HEK293T (cell line): ENCODE data around the gene SRD5A1.

Experiments used
- CTCF ChIA-PET: fragments of 350-600 bp; formaldehyde crosslinking; extraction: SDS; loops from one replicate; lab custom pipeline; 2021; ENCODE audit warnings: antibody characterized with exemption, inconsistent platforms; lab: Yijun Ruan, JAX
- POLR2A ChIA-PET: fragments of 350-600 bp; formaldehyde crosslinking; extraction: SDS; loops from one replicate; lab custom pipeline; 2020; ENCODE audit warnings: antibody characterized with exemption, inconsistent platforms; lab: Yijun Ruan, JAX
- DNase-seq: peaks from one replicate; pipeline ENCODE4 v3.0.0; 2012; ENCODE audit warnings: mixed read lengths; ENCODE audit errors: extremely low spot score
- ARNT ChIP-seq: fragments of 450-650 bp; IDR thresholded peaks from 2 replicates; pipeline ENCODE4 v1.6.1; 2017; ENCODE audit warnings: mild to moderate bottlenecking
- BHLHE40 ChIP-seq: fragments of 450-650 bp; IDR thresholded peaks from 2 replicates; pipeline ENCODE4 v1.6.1; 2016; ENCODE audit warnings: mild to moderate bottlenecking, moderate library complexity, borderline replicate concordance
- CTBP1 ChIP-seq: fragments of 450-650 bp; IDR thresholded peaks from 2 replicates; pipeline ENCODE4 v1.6.1; 2016; ENCODE audit warnings: borderline replicate concordance
- ELF4 ChIP-seq: fragments of 450-650 bp; IDR thresholded peaks from 2 replicates; pipeline ENCODE4 v1.6.1; 2017; ENCODE audit warnings: antibody characterized with exemption
- FOXA1 ChIP-seq: fragments of 450-650 bp; IDR thresholded peaks from 2 replicates; pipeline ENCODE4 v1.6.1; 2016; ENCODE audit warnings: mild to moderate bottlenecking
- FOXK2 ChIP-seq: fragments of 450-650 bp; IDR thresholded peaks from 2 replicates; pipeline ENCODE4 v1.6.1; 2016; ENCODE audit warnings: mild to moderate bottlenecking
- FOXM1 ChIP-seq: fragments of 450-650 bp; IDR thresholded peaks from 2 replicates; pipeline ENCODE4 v1.6.1; 2017; ENCODE audit warnings: mild to moderate bottlenecking, borderline replicate concordance
- HDGF ChIP-seq: fragments of 450-650 bp; IDR thresholded peaks from 2 replicates; pipeline ENCODE4 v1.6.1; 2017; ENCODE audit warnings: antibody characterized with exemption, borderline replicate concordance
- L3MBTL2 ChIP-seq: fragments of 450-650 bp; conservative IDR thresholded peaks from 2 replicates; pipeline ENCODE4 v1.6.1; 2016; ENCODE audit warnings: mild to moderate bottlenecking
- LEF1 ChIP-seq: fragments of 450-650 bp; IDR thresholded peaks from 2 replicates; pipeline ENCODE4 v1.6.1; 2017; ENCODE audit warnings: mild to moderate bottlenecking, borderline replicate concordance
- NFRKB ChIP-seq: fragments of 450-650 bp; IDR thresholded peaks from 2 replicates; pipeline ENCODE4 v1.6.1; 2016; ENCODE audit warnings: mild to moderate bottlenecking, moderate library complexity
- SP1 ChIP-seq: fragments of 450-650 bp; IDR thresholded peaks from 2 replicates; pipeline ENCODE4 v1.6.1; 2017
- SUZ12 ChIP-seq: fragments of 450-650 bp; IDR thresholded peaks from 2 replicates; pipeline ENCODE4 v1.6.1; 2016; ENCODE audit warnings: mild to moderate bottlenecking
- TARDBP ChIP-seq: fragments of 450-650 bp; IDR thresholded peaks from 2 replicates; pipeline ENCODE4 v1.6.1; 2016
- ZNF384 ChIP-seq: fragments of 450-650 bp; IDR thresholded peaks from 2 replicates; pipeline ENCODE4 v1.6.1; 2016
- TF ChIP-seq, protein P1 (sequence below): fragments of 450-650 bp; IDR thresholded peaks from 2 replicates; pipeline ENCODE4 v1.6.1; 2016

Gene SRD5A1

DNA sequence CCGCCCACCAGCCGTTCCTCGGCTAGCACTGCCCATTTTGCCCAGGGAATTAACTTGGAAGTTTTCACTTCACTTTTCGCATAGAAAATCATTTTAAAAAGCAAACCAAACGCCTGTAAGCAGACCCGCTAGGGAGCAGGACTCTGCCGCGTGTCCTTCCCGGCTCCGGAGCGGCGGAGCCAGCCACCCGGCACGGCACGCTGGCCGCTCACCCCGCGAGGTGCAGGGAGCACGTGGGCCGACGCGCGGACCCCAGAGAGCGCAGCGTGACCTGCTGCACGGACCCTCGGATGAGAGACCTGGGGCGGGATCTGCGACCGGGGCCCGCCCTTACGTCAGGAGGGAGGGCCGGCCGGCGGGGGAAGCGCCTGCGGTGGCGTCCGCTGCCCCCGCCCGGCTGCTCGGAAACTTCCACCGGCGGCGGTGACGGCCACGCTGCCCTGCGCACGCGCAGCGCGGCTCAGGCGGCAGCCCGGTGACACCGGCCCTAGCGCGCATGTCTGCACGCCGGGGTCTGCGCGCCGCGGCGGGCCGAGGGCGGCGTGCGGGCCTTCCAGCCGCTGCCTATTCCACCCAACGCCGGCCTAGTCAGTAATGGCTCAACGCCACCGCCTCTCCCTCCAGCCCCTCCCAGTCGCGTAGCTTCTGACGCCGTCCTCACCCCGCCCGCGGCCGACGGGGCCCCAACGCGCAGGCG, 79.5 kb downstream of the SRD5A1 start:
- POLR2A ChIA-PET = interaction anchor here (0.6 to 1.6 kb wide), 12 partner anchors 9 to 275 kb away, joined by 3 to 6 read pairs (median 3); partner anchors contain the start of gene SRD5A1
- CTCF ChIA-PET = interaction anchor here (0.5 kb wide), 1 partner anchor 1080 kb away, joined by 4 read pairs; no protein-coding TSS in a partner anchor
- peak; percentile 95 for DNase-seq
- TF ChIP-seq FOXM1 (peak; percentile 15; the same call in 1 of the 2 replicates), HDGF (no peak), BHLHE40 (no peak), ARNT (no peak), FOXK2 (no peak), FOXA1 (no peak), ZNF384 (no peak), TARDBP (no peak), L3MBTL2 (peak; percentile 92), ELF4 (no peak), SP1 (no peak), SUZ12 (no peak), CTBP1 (0 out of 2 replicates have a peak, but pooled peaks have one; percentile 26), LEF1 (peak; percentile 47; the same call in 1 of the 2 replicates), NFRKB (no peak)
- TF ChIP-seq, protein P1, sequence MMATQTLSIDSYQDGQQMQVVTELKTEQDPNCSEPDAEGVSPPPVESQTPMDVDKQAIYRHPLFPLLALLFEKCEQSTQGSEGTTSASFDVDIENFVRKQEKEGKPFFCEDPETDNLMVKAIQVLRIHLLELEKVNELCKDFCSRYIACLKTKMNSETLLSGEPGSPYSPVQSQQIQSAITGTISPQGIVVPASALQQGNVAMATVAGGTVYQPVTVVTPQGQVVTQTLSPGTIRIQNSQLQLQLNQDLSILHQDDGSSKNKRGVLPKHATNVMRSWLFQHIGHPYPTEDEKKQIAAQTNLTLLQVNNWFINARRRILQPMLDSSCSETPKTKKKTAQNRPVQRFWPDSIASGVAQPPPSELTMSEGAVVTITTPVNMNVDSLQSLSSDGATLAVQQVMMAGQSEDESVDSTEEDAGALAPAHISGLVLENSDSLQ = no peak

DNA sequence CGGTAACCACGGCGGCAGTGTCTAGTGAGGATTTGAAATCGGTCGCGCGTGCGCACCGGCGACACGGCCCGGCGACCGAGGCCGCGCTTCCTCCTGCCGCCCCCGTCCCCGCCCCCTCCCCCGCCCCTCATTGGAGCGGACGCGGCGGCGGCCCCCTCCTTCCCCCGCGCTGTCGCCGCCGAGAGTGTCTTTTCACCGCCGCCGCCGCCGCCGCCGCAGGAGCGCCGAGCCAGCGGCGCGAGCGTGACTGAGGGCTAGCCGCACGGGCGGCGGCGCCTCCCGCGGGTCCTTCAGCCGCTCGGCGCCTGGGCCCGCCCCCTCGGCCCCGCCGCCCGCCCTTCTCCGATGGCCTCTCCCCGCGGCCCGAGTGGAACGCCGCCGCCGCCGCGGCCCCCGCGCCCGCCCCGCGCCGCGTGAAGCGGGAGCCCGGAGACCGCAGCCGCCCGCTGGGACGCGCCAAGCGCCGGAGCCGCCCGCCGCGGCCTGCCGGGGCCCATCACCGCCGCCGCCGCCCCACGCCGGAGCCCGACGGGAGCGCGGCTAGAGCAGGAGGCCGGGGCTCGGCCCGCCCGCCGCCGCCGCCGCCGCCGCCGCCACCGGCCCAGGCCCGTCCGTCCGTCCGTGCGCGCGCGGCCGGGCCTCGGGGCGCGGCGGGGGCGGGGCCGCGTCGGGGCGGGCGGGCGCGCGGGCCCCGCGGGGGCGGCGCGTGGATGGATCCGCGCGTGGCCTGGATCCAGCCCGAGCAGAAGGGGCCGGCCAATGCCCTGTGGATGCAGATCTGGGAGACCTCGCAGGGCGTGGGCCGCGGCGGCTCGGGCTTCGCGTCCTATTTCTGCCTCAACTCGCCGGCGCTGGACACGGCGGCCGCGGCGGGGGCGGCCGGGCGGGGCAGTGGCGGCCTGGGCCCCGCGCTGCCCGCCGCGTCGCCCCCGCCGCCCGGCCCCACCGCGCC, 80.3 kb downstream of the SRD5A1 start, which contains the start of gene TENT4A:
Gene TENT4A, plus strand, starts transcription at position 159 of the 952 bp plus-strand sequence. Its CDS starts 552 bp downstream, at position 711.
- DNase-seq = no peak
- ChIA-PET CTCF (interaction anchor here (0.5 kb wide), 1 partner anchor 1079 kb away, joined by 4 read pairs; no protein-coding TSS in a partner anchor), POLR2A (interaction anchor here (0.6 to 1.6 kb wide), 10 partner anchors 8 to 275 kb away, joined by 3 to 6 read pairs (median 3); partner anchors contain the start of gene SRD5A1)
- TF ChIP-seq FOXM1 (no peak), NFRKB (no peak), SP1 (no peak)

DNA sequence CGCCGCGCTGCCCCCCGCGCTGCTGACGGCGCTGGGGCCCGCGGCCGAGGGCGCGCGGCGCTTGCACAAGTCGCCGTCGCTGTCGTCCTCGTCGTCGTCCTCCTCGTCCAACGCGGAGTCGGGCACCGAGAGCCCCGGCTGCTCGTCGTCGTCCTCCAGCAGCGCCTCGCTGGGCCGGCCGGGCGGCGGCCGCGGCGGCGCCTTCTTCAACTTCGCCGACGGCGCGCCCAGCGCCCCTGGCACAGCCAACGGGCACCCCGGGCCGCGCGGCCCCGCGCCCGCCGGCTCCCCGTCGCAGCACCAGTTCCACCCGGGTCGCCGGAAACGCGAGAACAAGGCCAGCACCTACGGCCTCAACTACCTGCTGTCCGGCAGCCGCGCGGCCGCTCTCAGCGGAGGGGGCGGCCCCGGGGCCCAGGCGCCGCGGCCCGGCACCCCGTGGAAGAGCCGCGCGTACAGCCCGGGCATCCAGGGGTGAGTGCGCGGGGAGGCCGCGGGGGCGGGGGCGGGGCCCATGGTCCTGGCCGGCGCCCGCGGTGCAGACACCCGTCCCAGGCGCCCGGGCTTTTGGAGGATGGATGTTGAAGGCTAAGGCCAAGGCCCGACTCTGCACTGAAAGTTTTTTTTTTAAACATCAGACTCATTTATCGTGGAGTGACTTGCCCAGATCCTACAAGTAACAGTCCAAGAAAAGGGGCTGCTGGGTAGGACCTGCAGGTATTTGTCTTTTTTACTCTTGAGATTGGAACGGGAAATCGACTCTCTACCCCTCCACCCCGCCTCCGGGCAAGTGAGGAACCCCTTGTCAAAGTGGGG, 81.2 kb downstream of the SRD5A1 start:
- DNase-seq = peak; percentile 20
- POLR2A ChIA-PET = no interaction called here
- CTCF ChIA-PET = no interaction called here
- TF ChIP-seq SUZ12 = no peak
- no peak for TF ChIP-seq ELF4
- TF ChIP-seq, protein P1 = no peak
- no peak for TF ChIP-seq TARDBP
- TF ChIP-seq ZNF384 = no peak
- no peak for TF ChIP-seq NFRKB
- no peak for TF ChIP-seq FOXA1

DNA sequence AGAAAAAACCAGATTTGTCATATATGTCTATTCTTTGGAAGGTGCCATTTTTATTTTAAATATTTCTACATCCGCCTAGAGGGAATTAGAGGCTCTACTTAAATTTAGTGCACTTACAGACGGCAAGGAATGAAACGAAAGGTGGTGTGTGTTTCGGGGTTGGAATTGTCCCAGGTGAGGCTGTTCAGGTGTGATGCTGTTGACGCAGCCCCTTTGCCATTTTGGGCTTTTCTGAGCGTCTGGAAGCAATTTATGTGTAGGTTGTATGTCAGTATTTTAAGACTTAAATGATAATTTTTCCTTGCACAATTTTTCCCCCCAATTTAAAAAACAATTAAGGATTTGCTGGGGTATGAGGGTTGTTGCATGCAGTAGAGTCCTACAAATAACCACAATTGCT, 82.0 kb downstream of the SRD5A1 start:
- POLR2A ChIA-PET = no interaction called here
- DNase-seq = no peak
- CTCF ChIA-PET = no interaction called here
- TF ChIP-seq HDGF (no peak), FOXA1 (no peak), FOXM1 (no peak), BHLHE40 (no peak), LEF1 (no peak), NFRKB (no peak), SP1 (no peak), L3MBTL2 (no peak), FOXK2 (no peak), TARDBP (no peak), ZNF384 (no peak), CTBP1 (no peak), ARNT (no peak), SUZ12 (no peak), ELF4 (no peak)
- TF ChIP-seq, protein P1 = no peak
